ENCODE data around the gene PLCG2. TPM values are rescaled to one million over a fixed set of nuclear protein-coding genes. Genes with fewer than 3 reads are reported as not detected.
A peak's percentile ranks its signal among the peaks of the same experiment; 100 is the strongest.

The PLCG2 gene
- total RNA-seq, result 9.1 and 10.3 TPM in 2 replicates
- long read RNA-seq, full-length matches to known transcripts, result 1 of 6 reads
- long read RNA-seq, partial matches to known transcripts, result 3 of 6 reads
- long read RNA-seq, other reads (novel, unspliced or antisense), result 2 of 6 reads

- Mint-ChIP-seq H3K27ac (no peak within 1 kb of the TSS), H3K9me3 (ENCODE audit: low read depth) (no peaks in the 10 kb centered on the region), H3K27me3 (peaks cover 53% of the 10 kb centered on the region), H3K4me1 (ENCODE audit: low read depth) (peaks cover 15% of the 10 kb centered on the region), H3K4me3 (ENCODE audit: low read depth) (peak within 1 kb of the TSS; percentile 81), H3K36me3 (ENCODE audit: insufficient read depth) (no peaks in the 10 kb centered on the region)
- peak; percentile 56 for DNase-seq (ENCODE audit: low spot score, unreplicated experiment)
- TF ChIP-seq CTCF (IDR thresholded peaks at IDR 0.05; ENCODE audit: unreplicated experiment), result no peak
Observed at GRCh38 chr16:81778861-81779535, at the start of gene PLCG2. Gene PLCG2, plus strand, starts transcription at chr16:81779291. Its CDS starts 6,699 bp downstream, at chr16:81785990.

- H3K4me3 Mint-ChIP-seq (ENCODE audit: low read depth), result peak overlapping the region; percentile 19
- no peak for DNase-seq (ENCODE audit: low spot score, unreplicated experiment)
- TF ChIP-seq CTCF (IDR thresholded peaks at IDR 0.05; ENCODE audit: unreplicated experiment), result no peak
- H3K4me1 Mint-ChIP-seq (ENCODE audit: low read depth), result peaks cover 6% of the 10 kb centered on the region
- H3K9me3 Mint-ChIP-seq (ENCODE audit: low read depth), result peaks cover 3% of the 10 kb centered on the region
- H3K27me3 Mint-ChIP-seq, result peaks cover 19% of the 10 kb centered on the region
- H3K27ac Mint-ChIP-seq, result peak overlapping the region; percentile 57
- no peaks in the 10 kb centered on the region for H3K36me3 Mint-ChIP-seq (ENCODE audit: insufficient read depth)
Observed at GRCh38 chr16:81729451-81729850, 49.6 kb upstream of the PLCG2 start.

GRCh38 chr16:81730090-81731051, 48.7 kb upstream of the PLCG2 start:
- Mint-ChIP-seq H3K4me3 (ENCODE audit: low read depth) (peak overlapping the region; percentile 35), H3K27me3 (peaks cover 13% of the 10 kb centered on the region), H3K9me3 (ENCODE audit: low read depth) (peaks cover 3% of the 10 kb centered on the region), H3K4me1 (ENCODE audit: low read depth) (peaks cover 6% of the 10 kb centered on the region), H3K36me3 (ENCODE audit: insufficient read depth) (no peaks in the 10 kb centered on the region), H3K27ac (peak overlapping the region; percentile 14)
- DNase-seq (ENCODE audit: low spot score, unreplicated experiment), result peak; percentile 93
- peak; percentile 79 for TF ChIP-seq CTCF (IDR thresholded peaks at IDR 0.05; ENCODE audit: unreplicated experiment)

GRCh38 chr16:81731649-81732048, 47.4 kb upstream of the PLCG2 start:
- Mint-ChIP-seq H3K4me3 (ENCODE audit: low read depth) (no peak overlapping the region), H3K4me1 (ENCODE audit: low read depth) (peaks cover 6% of the 10 kb centered on the region), H3K27ac (no peak overlapping the region), H3K36me3 (ENCODE audit: insufficient read depth) (no peaks in the 10 kb centered on the region), H3K9me3 (ENCODE audit: low read depth) (peaks cover 3% of the 10 kb centered on the region), H3K27me3 (peaks cover 11% of the 10 kb centered on the region)
- DNase-seq (ENCODE audit: low spot score, unreplicated experiment), result no peak
- no peak for TF ChIP-seq CTCF (IDR thresholded peaks at IDR 0.05; ENCODE audit: unreplicated experiment)

- peaks cover 3% of the 10 kb centered on the region for H3K9me3 Mint-ChIP-seq (ENCODE audit: low read depth)
- no peak for DNase-seq (ENCODE audit: low spot score, unreplicated experiment)
- H3K27me3 Mint-ChIP-seq, result peaks cover 11% of the 10 kb centered on the region
- no peak overlapping the region for H3K27ac Mint-ChIP-seq
- no peak for TF ChIP-seq CTCF (IDR thresholded peaks at IDR 0.05; ENCODE audit: unreplicated experiment)
- H3K4me3 Mint-ChIP-seq (ENCODE audit: low read depth), result no peak overlapping the region
- H3K4me1 Mint-ChIP-seq (ENCODE audit: low read depth), result peaks cover 7% of the 10 kb centered on the region
- no peaks in the 10 kb centered on the region for H3K36me3 Mint-ChIP-seq (ENCODE audit: insufficient read depth)
Observed at GRCh38 chr16:81732699-81733098, 46.4 kb upstream of the PLCG2 start.

All from progenitor cell of endocrine pancreas (in vitro differentiated cells).